NCI-H82 (cell line): Measurements from ENCODE around the gene PHACTR4.
A peak's percentile ranks its signal among the peaks of the same experiment; 100 is the strongest.
"Not testable (repeated sequence)": the region's sequence is repeated elsewhere in the genome, so short reads cannot be mapped to it uniquely, and the experiment has no call there.

ENCODE experiments used
- DNase-seq: peaks from one replicate; lab custom pipeline; 2025; lab: John Stamatoyannopoulos, UW

The PHACTR4 gene

GRCh38 chr1:28525002-28525642 lies 155.6 kb downstream of the PHACTR4 start:
- not testable (repeated sequence) for DNase-seq

- no peak for DNase-seq
Observed at GRCh38 chr1:28526886-28527285, 157.3 kb downstream of the PHACTR4 start.

GRCh38 chr1:28530456-28530855 lies 160.9 kb downstream of the PHACTR4 start:
- DNase-seq: no peak

GRCh38 chr1:28534671-28535070 lies 165.1 kb downstream of the PHACTR4 start:
- no peak for DNase-seq

GRCh38 chr1:28535180-28535579 lies 165.6 kb downstream of the PHACTR4 start:
- DNase-seq: no peak

- DNase-seq: no peak
Observed at GRCh38 chr1:28537457-28538199, 168.1 kb downstream of the PHACTR4 start.

- DNase-seq: no peak
Observed at GRCh38 chr1:28538286-28538685, 168.7 kb downstream of the PHACTR4 start.

GRCh38 chr1:28540651-28541050 lies 171.1 kb downstream of the PHACTR4 start:
- DNase-seq: peak; percentile 36

- DNase-seq: not testable (repeated sequence)
Observed at GRCh38 chr1:28541414-28542015, 172.0 kb downstream of the PHACTR4 start.

- no peak for DNase-seq
Observed at GRCh38 chr1:28545246-28545628, 175.7 kb downstream of the PHACTR4 start.

- DNase-seq: no peak
Observed at GRCh38 chr1:28548318-28548717, 178.8 kb downstream of the PHACTR4 start.
